ENCODE results near the gene PPP4R2.
A peak's percentile ranks its signal among the peaks of the same experiment; 100 is the strongest.

PPP4R2 gene

DNA sequence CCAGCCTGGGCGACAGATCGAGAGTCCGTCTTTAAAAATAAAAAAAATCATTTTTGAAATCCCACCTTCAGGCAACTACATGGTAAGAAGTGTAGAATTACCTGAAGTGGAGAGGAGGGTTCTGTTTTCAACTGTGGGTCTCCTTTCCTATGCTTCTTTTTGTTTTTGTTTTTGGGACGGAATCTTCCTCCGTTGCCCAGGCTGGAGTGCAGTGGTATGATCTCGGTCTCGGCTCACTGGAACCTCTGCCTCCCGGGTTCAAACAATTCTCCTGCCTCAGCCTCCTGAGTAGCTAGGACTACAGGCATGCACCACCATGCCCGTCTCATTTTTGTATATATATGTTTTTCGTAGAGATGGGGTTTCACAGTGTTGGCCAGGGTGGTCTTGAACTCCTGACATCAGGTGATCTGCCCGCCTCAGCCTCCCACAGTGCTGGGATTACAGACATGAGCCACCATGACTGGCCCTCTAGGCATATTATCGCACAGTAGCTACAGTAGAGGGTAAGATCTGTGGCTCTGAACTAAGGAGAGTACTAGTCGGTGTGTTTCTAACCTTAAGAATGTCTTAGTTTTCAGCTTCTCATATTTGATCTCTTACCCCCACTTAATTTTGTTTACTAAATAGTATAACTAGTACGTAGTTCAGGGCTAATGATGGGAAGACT, 73.3 kb downstream of the PPP4R2 start:
- no peak for DNase-seq (ENCODE audit: low read depth)

DNA sequence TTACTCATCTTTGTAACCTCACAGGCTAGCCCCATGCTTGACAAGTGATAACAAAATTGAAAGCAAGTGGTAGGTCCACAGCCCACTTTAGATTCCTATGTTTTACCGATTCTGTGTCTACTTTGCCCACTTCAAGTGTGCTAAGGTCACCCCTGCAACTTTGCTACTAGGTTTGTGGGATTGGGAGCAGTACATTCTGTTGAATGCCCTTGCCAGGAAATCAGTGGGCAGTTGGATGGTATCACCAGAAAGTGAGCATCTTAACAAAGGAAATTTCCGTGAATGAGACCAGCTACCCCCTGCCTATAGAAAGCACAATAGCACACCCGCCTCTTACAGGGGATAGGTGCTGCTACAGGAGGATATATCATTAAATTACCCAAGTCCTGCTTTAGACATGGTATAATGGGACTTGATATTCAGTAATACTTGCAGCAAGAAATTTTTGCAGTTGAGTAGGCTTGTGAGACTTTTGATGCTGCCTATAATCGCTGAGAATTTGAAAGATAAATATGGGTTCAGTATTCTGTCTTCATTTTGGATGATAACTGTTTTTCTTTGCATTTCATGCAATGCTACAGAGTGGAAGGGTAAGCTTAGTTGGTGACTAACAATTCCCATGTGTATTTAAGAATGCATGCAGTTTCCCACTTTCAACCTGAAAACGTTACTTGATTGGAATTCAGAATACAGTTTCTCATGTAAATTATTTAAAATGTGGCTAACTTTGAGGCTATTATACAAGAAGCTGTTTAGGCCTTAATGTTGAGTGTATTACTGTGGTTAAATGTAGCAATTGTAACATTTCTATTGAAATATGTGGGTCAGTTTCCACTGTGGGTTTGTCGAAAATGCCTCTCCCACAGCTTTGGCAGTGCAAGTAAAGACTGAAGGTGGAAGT, 74.3 kb downstream of the PPP4R2 start:
- DNase-seq (ENCODE audit: low read depth) = peak; percentile 87

DNA sequence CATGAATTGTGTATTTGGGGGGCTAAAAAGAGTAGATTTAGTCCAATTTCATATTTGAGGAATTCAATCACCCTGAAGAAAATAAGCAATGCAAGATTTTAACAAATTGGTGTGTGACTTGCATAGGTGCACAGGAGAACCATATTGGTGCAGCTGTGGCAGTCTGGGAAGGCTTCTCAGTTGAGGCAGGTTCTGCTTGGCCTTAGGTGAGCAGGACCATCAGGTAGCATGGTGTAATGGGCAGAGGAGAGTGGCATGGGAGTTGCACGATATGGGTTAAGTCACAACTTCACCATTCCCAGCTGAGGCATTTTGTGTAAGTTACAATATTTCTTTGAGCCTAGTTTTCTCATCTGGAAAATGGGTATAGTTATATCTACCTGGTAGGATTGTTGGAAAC, 75.3 kb downstream of the PPP4R2 start:
- no peak for DNase-seq (ENCODE audit: low read depth)

DNA sequence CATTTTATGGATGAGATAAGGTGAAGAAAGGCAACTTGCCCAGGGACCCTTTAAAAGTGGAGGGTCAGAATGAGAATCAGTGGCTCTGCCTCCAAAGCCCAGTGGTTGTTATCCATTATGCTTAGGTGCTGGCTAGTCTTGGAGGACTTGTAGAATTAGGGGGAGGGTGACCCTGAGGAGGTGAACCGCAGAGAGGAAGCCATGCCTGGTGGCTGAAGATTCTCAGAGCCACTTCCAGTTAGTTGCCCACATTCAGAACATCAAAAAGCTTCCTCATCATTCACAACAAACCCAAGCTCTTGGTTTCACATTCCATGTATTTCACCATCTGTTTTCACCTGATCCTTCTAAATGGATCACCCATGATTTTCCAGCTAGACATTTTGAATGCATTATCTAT, 76.0 kb downstream of the PPP4R2 start:
- DNase-seq (ENCODE audit: low read depth) = no peak

DNA sequence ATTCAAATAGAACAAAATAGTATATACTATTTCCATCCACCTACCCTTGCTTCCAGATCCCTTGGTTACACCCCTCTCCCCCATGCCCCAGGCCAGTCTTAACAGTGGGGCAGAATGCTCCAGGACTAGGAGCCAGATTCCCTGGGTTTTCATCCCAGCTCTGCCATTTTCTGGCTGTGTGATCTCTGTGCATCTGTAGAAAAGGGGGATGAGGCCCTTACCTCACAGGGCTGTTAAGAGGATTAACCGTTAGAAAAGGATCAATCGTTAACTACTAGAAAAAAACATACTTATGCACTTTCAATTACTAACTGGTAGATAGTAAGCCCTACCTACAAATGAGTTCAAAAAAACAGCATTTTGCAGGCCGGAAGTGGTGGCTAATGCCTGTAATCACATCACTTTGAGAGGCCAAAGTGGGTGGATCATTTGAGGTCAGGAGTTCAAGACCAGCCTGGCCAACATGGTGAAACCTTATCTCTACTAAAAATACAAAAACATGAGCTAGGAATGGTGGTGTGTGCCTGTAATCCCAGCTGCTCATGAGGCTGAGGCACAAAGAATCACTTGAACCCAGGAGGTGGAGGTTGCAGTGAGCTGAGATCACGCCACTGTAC, 76.6 kb downstream of the PPP4R2 start:
- DNase-seq (ENCODE audit: low read depth) = no peak

DNA sequence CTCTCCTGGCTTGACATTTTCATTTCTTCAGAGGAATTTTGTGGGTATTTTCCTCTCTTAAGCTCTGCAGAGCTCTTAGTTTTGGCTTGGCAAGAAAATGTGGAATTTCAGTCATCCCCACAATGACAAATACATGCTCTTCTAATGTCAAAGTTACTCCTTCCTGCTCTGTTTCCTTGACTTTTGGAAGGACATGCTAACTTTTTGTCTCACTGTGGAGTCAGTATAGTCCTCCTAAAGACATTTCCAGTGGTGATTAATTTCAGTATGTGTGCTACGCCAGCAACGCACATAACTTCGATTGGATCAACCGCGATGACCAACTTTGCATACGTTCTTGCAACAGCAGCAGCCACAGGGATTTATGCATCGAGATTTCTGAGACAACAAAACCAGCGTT, 78.2 kb downstream of the PPP4R2 start:
- DNase-seq (ENCODE audit: low read depth) = no peak

DNA sequence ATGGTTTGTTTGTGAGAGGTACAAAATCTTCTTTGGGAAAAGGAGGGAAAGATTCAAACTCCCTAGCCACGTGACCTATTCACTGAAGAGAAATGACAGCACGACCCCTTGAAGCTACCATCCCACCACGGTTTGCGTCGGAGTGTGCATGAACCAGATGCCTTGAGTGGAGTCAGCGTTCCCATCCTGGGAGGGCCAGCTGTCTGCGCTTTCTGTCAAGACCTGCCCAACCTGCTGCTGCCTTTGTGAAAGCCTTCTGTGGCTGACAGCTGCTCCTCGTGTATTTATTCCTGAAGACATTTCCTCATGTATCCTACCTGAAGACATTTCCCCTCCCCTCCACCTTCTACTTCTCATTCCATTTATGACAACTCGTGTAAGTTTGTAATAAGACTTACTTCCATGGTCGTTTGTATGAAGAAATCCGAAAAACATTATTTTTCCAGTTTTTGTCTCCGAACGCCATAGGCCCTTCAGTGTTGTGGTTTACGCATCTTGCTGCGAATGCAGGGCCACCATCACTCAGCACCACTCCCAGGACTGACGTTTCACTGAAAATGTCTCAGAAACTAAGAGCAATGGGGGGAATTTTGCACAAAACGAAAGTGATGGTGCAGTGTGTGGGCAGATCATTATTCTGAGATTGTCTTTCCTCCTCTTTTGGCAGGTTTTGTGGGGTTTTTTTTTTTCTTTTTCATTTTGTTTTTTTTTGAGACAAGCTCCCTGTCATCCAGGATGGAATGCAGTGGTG, 83.8 kb downstream of the PPP4R2 start:
- DNase-seq (ENCODE audit: low read depth) = no peak

DNA sequence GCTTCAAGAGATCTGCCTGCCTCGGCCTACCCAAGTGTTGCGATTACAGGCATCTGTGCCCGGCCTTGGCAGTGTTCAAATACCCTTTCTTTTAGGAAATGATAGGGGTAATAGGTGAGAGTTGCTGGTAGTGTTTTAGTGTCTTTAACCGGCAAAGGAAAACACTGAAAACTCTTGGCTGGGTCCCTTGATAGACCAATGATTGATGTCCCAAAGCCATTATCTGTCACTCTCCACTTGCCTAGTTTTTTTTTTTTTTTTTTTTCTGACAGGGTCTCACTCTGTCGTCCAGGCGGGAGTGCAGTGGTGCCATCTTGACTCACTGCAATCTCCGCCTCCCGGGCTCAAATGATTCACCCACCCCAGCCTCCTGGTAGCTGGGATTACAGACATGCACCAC, 84.5 kb downstream of the PPP4R2 start:
- no peak for DNase-seq (ENCODE audit: low read depth)

DNA sequence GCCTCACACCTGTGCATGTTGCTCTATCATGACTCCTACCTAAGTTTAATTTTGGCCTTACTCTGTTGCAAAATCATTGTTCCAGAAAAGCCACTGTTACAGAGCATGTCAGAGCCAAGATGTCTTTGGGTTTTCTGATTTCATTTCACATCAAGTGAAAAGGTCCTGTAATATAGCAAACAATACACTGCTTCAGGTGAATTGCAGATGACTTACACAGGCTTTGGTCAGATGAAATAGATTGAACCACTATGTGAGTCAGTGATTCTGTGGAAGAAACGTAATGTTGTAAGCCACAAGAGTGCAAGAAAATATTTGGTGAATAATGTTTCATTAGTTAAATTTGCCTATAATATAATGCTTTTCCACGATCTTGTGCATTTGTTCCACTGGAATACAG, 87.6 kb downstream of the PPP4R2 start:
- DNase-seq (ENCODE audit: low read depth) = no peak

DNA sequence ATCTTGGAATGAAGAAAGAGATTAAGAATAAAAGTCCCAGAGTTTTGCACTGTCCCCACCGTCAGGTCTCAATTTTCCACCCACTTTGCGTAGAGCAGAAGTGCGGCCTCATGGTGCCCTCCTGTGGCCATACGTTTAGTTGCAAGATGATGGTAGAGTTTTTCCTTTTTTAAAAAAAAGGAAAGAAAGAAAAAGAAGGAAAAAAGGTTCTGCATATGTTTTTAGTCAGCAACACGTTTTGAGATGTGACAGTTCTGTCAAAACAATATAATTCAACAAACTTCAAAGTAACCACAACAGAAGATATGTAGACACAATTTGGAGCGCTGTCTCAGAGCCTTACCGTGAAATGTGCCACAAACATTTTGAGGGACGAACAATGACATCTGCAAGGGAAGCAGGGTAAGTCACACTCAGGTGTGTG, 89.5 kb downstream of the PPP4R2 start:
- DNase-seq (ENCODE audit: low read depth) = no peak

DNA sequence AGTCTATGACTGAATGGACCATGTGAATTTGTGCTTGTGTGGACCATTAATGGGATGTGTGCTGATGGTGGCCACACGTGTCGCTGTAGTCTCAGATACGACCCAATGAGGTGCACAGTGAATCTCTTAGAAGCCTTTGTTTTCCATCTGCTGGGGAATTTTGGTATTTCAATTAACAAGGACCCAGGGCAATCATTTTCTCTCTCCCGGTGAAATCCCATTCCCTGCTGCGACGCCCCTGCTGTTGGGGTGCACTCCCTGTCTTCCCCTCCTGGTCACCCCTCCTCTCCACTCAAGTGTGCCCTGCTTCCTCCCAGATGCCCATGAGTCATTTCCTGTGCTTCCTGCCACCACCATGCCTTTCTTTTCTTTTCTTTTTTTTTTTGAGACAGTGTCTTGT, 97.5 kb downstream of the PPP4R2 start:
- DNase-seq (ENCODE audit: low read depth) = no peak

DNA sequence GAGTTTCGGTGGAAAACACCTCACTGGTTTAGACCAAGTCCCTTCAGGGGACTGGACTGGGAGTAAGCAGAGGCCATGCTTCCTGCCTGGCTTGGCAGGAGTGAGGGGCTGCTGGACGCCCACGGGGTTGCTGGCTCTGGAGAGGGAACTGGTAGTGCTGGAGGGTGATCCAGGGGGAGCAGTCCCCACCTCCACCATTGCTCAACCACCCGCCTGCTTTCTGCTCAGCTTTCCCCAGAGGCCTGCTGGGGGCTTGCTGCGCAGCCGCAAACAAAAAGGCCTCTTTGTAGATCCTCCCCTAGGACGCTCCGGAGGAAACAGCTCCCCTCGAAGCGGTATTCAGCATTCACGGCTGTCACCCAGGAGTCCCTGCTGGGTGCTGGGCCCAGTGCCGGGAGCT, 98.3 kb downstream of the PPP4R2 start:
- DNase-seq (ENCODE audit: low read depth) = no peak

DNA sequence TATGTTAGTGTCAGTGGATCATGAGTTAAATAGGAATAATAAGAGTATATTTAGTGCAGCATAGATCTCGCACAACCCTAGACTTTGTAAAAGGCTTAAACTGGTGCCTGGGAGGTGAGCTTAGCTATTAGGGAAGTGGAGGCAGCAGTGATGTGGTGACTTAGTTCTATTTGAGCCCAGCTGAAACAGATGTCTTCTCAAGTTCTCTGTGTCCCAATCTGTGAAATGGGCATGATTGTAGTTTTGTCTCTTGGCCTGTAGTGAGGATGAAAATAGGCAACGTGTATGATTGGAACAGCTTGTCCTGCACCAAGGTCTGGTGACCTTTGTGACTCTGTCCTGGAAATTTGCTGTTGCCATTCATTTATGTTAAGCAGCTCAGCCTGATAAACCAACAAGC, 99.6 kb downstream of the PPP4R2 start:
- no peak for DNase-seq (ENCODE audit: low read depth)

DNA sequence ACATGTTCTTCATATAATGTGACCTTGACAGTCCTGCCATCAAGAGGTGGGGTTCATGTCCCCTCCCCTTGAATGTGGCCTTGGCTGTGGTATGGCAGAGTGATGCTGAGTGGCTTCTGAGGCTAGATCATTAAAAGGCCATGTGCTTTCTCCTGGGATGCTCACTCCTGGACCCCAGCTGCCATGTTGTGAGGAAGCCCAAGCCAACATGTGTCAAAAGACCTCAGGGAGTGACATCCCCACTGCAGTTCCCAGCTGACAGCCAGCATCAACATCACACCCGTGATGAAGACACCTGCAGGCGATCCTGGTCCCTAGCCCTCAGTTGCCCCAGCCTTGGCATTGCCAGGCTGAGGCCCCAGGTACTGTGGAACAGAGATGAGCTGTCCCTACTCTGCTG, 101.4 kb downstream of the PPP4R2 start:
- DNase-seq (ENCODE audit: low read depth) = no peak

DNA sequence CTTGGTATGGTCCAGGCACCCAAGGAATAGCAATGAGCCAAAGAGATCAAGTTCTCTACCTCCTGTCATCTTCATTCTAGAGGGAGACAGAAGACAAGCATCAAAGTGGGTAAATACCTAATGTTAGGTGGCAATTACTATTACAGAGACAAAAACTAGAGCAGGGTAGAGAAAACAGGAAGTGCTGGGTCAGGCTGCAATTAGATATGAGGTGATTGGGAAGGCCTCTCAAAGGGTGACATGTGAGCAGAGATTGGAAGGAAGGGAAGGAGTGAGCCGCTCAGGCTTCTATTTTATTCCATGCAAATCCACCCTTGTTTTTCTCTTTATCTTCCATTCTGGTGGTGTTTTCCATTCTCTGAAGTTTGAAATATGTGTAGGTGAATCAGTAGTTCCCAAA, 102.3 kb downstream of the PPP4R2 start:
- no peak for DNase-seq (ENCODE audit: low read depth)

DNA sequence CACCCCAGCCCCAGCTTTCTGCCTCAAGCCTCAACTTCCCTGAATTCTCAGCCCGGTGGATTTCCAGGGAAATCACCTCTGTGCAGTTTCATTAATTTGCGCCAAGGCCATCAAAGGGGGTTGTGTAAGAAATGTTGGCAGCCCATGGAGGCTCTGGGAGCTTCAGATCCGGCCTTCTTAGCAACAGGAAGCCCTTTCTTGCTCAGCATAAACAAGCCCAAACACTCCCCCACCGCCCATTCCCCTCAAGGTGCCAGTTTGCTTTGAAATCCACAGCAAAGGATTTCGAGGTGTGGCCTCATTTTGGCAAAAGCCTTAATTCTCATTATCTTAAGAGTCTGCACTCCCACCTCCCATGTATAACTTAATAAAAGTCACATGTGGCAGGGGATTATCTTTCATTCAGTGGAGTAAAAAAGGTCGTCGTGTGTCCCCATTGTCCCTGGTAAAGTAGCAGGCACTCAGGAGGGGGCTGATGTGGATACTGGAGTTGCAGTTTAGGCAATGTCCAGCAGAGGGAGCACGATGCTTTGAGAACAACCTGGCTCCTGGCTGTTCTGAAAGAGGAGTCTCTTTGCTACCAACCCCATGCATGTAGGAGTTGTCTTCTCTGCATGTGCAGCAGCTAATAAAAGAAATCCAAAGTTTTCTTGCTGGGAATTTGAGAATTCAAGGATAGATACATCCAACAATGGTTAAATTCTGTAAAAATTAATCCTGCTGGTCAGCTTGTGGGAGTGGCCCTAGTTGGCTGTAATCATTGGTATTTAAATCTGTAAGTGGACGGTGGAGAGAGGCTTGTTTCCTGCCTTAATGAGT, 104.3 kb downstream of the PPP4R2 start:
- peak; percentile 31 for DNase-seq (ENCODE audit: low read depth)

DNA sequence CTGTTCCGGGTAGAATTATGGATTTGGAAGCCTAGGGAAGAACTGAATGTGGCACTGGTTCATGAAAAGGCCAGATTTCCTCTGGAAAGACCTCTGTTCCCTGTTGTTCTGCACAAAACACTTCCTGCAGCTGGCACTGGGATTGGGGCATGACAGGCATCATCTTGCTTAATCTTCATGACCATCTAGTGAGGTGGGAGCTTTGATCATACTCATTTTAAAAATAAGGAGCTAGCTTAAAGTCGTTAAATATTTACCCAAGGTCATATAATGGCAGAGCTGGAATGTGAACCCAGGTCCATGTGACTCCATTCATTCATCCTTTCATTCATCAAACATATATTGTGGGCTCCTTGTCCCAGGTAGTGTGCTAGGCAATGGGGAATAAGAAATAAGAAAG, 105.3 kb downstream of the PPP4R2 start:
- DNase-seq (ENCODE audit: low read depth) = no peak

DNA sequence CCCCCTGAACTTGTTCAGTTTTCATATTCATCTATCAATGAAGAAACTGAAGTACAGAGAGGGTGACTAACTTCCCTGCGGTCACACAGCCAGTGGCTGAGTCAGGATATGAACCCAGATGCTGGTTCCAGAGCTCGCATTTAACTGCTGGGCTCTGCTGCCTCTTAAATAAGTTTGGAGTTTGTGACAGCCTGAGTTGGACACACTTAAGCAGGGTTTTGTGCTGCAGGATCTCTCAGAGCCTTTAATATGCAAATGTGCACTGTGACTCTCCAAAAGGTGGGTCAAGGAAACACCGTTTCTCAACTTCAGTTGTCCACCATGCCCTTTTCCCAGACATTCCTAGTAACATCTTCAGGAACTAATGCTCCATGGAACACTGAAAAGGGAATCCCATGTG, 110.6 kb downstream of the PPP4R2 start:
- no peak for DNase-seq (ENCODE audit: low read depth)

DNA sequence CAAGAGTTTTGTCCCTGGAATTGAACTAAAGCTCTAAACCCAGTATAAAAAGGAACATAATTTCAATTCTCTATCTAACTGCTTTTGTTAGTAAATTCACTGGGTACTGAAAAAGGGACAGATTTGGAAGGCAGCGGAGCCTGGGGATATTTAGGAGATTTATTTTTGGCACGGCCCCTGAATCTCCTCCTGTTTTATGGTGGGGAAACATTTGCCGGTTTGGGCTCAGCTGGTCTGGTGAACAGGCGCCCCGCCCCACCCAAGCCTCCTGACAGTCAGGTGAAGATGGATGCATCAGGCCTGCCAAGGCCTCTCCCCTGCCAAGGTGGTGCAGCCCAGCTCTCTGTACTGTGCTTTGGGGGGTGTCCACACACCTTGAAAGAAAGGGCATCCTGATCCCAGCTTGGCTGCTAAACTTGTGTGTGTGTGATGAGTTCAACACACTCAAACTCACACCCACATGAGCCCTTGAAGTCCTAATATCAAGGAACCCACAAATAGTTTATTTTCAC, 111.1 kb downstream of the PPP4R2 start:
- no peak for DNase-seq (ENCODE audit: low read depth)

DNA sequence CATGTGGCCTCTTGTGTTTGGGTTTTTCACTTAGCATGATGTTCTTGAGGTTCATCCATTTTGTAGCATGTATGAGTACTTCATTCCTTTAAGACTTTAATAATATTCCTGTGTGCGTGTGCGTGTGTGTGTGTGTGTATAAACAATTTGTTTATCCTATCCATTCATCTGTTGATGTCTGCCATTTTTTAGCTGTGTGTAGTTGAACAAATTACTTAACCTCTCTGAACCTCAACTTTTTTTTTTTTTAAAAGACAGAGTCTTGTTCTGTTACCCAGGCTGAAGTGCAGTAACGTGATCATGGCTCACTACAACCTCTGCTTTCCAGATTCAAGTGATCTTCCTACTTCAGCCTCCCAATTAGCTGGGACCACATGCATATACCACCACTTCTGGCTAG, 112.1 kb downstream of the PPP4R2 start:
- no peak for DNase-seq (ENCODE audit: low read depth)

DNA sequence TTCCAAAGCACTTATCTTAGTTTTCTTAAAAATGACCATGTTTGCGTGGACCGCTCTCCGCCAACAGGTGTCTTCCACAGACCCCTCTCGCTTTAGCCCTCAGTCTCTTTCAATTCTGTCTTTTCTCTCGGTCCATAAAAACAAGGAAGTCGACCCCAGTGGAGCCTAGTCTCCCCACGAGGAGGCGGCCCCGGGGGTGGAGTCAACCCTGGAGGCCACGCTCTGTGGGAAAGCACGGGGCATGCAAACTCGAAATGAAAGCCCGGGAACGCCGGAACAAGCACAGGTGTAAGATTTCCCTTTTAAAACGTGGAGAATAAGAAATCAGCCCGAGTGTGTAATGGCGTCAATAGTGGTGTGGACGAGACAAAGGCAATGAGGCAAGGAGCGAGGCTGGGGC, 113.9 kb downstream of the PPP4R2 start:
- no peak for DNase-seq (ENCODE audit: low read depth)

All from GM04503 (cell line).